Mesodermal cell (in vitro differentiated cells): ENCODE data around the gene ADAP1.
A peak's percentile ranks its signal among the peaks of the same experiment; 100 is the strongest.

Source experiments
- H3K27ac ChIP-seq: 2 replicates; pipeline ENCODE4 v1.7.0; 2013; ENCODE audit warnings: mild to moderate bottlenecking, low read depth, low read length, moderate library complexity; ENCODE audit not compliant: severe bottlenecking
- H3K36me3 ChIP-seq: 2 replicates; pipeline ENCODE4 v1.7.1; 2013; ENCODE audit warnings: mild to moderate bottlenecking, low read length, moderate library complexity; ENCODE audit not compliant: control insufficient read depth, insufficient read depth
- H3K4me1 ChIP-seq: one replicate; pipeline ENCODE4 v1.7.1; 2013; ENCODE audit warnings: mild to moderate bottlenecking, low read length; ENCODE audit not compliant: insufficient read depth, control insufficient read depth, poor library complexity, severe bottlenecking
- H3K4me3 ChIP-seq: 2 replicates; pipeline ENCODE4 v1.7.0; 2013; ENCODE audit warnings: low read length, control low read depth, mild to moderate bottlenecking; ENCODE audit not compliant: insufficient read depth, poor library complexity, severe bottlenecking; ENCODE audit errors: extremely low read depth
- H3K9me3 ChIP-seq: 2 replicates; pipeline ENCODE4 v1.7.1; 2013; ENCODE audit warnings: mild to moderate bottlenecking, low read length, moderate library complexity; ENCODE audit not compliant: control insufficient read depth
- WGBS, 2 experiments: methylation state at CpG; one replicate each; pipeline ENCODE4 v1.1.5; 2013; ENCODE audit warnings: missing lambda C conversion rate in 2 of 2; ENCODE audit not compliant: insufficient coverage in 2 of 2; 5-methylcytosine and 5-hydroxymethylcytosine counted together

Gene ADAP1

GRCh38 chr7:916291-916941, 38.1 kb downstream of the ADAP1 start:
- Histone ChIP-seq H3K9me3 (no peaks in the 10 kb centered on the region), H3K36me3 (no peaks in the 10 kb centered on the region), H3K27ac (no peak overlapping the region), H3K4me1 (peaks cover 3% of the 10 kb centered on the region), H3K4me3 (no peak overlapping the region)
- 91 to 92% methylated on average over 9 to 13 of the region's 17 CpGs for WGBS, 2 experiments

GRCh38 chr7:915291-916218, 38.9 kb downstream of the ADAP1 start:
- H3K4me3 ChIP-seq, result no peak overlapping the region
- H3K27ac ChIP-seq, result no peak overlapping the region
- peaks cover 3% of the 10 kb centered on the region for H3K4me1 ChIP-seq
- H3K36me3 ChIP-seq, result no peaks in the 10 kb centered on the region
- no peaks in the 10 kb centered on the region for H3K9me3 ChIP-seq
- 89 to 91% methylated on average over 40 to 41 of the region's 43 CpGs for WGBS, 2 experiments

DNA sequence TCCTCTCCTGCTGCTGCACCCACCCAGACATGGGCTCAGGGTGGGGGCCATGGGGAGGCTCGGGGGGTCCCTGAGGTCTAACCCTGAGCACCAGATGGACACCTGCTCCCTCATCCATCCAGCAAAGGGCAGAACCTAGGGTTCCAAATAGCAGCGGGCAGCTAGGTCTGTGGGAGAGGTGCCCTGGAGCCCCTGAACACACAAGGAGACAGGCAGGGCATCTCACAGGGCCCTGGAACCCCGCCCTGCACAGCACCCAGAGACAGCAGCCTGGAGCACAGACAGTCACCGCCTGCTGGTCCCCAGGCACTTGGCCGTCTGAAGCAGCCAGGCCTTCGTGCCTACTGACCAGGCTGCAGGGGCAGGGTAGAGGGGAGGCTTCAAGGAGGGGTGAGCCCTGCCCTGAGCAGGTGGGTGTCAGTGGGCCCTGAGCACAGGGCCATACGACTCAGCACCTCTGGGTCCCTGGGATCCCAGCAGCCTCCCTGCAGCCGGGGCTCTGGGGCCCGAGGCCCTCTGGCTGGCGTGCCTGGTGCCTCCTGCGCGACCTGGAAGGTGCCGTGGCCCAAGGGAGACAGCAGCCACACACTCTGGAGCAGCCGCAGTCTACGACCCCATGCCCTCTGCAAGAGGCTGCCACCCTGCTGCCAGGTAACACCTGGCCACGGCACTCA, 39.8 kb downstream of the ADAP1 start:
- Histone ChIP-seq H3K4me3 (no peak overlapping the region), H3K9me3 (no peaks in the 10 kb centered on the region), H3K27ac (no peak overlapping the region), H3K36me3 (no peaks in the 10 kb centered on the region), H3K4me1 (peaks cover 3% of the 10 kb centered on the region)
- WGBS, 2 experiments, result 89 to 90% methylated on average over 15 to 16 of the region's 16 CpGs

- 81 to 89% methylated on average over 14 to 26 of the region's 31 CpGs for WGBS, 2 experiments
- Histone ChIP-seq H3K27ac (no peak overlapping the region), H3K4me1 (peaks cover 3% of the 10 kb centered on the region), H3K9me3 (no peaks in the 10 kb centered on the region), H3K36me3 (no peaks in the 10 kb centered on the region), H3K4me3 (no peak overlapping the region)
Measured at GRCh38 chr7:913736-914520, 40.6 kb downstream of the ADAP1 start.

GRCh38 chr7:911791-912480, 42.5 kb downstream of the ADAP1 start:
- H3K27ac ChIP-seq, result no peak overlapping the region
- no peak overlapping the region for H3K4me3 ChIP-seq
- WGBS, 2 experiments, result 93% methylated on average over 39 of the region's 41 CpGs
- no peaks in the 10 kb centered on the region for H3K36me3 ChIP-seq
- H3K4me1 ChIP-seq, result peaks cover 3% of the 10 kb centered on the region
- H3K9me3 ChIP-seq, result no peaks in the 10 kb centered on the region

GRCh38 chr7:910931-911431, 43.5 kb downstream of the ADAP1 start:
- H3K4me1 ChIP-seq, result peaks cover 3% of the 10 kb centered on the region
- WGBS, 2 experiments, result 86 to 91% methylated on average over 15 to 16 of the region's 19 CpGs
- no peaks in the 10 kb centered on the region for H3K36me3 ChIP-seq
- no peak overlapping the region for H3K4me3 ChIP-seq
- no peaks in the 10 kb centered on the region for H3K9me3 ChIP-seq
- no peak overlapping the region for H3K27ac ChIP-seq

DNA sequence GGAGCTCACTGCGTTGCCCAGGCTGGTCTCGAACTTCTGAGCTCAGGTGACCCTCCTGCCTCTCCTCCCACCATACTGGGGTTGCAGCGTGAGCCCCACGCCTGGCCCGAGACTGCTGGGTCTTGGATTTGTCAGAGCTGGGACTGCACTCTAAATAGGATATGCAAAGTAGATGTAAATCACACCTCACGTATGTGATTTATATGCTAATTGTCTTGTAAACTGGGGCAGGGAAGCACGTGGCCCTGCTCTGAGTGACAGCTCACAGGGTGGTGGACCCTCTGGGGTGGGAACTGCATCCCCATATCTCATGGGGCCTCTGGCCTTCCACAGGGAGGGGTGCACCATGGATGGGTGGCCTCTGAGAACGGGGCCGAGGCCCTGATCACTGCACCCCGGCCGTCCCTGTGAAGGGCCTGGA, 44.0 kb downstream of the ADAP1 start:
- H3K9me3 ChIP-seq, result no peaks in the 10 kb centered on the region
- H3K4me3 ChIP-seq, result no peak overlapping the region
- peaks cover 2% of the 10 kb centered on the region for H3K4me1 ChIP-seq
- H3K27ac ChIP-seq, result no peak overlapping the region
- no peaks in the 10 kb centered on the region for H3K36me3 ChIP-seq
- 83 to 88% methylated on average over 8 to 11 of the region's 11 CpGs for WGBS, 2 experiments

- Histone ChIP-seq H3K9me3 (no peaks in the 10 kb centered on the region), H3K27ac (no peak overlapping the region), H3K4me3 (peak overlapping the region; percentile 18), H3K4me1 (peaks cover 3% of the 10 kb centered on the region), H3K36me3 (no peaks in the 10 kb centered on the region)
- 63 to 65% methylated on average over 51 of the region's 58 CpGs for WGBS, 2 experiments
Measured at GRCh38 chr7:909358-910329, 44.8 kb downstream of the ADAP1 start.
